Smooth muscle cell of bladder (primary cell): Measurements from ENCODE around the gene PPP2R5C. TPM values are rescaled to one million over a fixed set of nuclear protein-coding genes. Genes with fewer than 3 reads are reported as not detected.

ENCODE experiments used
- total RNA-seq: library from RNA; depleted of rRNA; stranded (reverse); fragments of >200 nt; gene quantifications from 2 replicates; pipeline ENCODE4 v1.2.3, GENCODE V29; 2014

The PPP2R5C gene
- 80.6 and 82.6 TPM in 2 replicates for total RNA-seq

DNA sequence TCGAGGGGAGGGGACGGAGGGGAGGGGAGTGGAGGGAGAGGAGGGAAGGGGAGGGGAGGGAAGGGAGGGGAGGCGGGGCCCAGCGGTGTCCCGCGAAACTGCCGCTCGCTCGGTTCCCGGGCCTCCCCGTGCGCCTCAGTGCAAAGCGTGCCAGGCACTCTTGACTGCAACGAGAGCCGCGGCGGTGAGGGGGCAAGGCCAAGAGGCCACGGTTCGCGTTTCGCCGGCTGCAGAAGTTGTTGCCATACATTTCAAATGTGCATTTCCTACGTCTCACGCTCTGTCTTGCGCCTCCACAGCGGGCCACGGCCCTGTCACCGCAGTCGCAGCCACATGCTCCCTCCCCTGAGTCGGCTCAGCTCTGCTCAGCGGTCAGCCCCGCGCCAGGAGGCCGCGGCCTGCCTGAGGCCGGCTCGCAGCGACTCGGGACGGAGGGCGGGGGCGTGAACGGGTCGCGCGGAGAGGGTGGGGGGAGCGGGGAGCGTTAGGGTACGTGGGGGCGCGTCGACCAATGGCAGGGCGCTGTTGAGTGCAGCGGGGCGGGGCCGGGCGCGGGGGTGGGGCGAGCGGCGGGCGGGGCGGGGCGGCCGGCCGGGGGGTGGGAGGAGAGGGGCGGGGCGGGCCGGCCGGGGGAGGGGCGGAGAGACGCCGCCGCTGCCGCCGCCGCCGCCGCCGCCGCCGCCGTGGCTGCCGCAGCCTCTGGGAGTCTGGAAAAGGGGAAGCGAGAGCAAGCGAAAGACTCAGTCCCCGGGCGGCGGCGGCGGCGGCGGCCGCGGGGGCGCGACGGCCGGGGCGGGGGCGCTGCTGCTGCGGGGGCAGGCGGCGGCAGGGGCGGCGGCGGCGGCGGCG lies at the start of gene PPP2R5C:
Gene PPP2R5C (plus strand): TSS at position 678 of the 849 bp plus-strand sequence. CDS start 185 bp downstream, outside the sequence.

DNA sequence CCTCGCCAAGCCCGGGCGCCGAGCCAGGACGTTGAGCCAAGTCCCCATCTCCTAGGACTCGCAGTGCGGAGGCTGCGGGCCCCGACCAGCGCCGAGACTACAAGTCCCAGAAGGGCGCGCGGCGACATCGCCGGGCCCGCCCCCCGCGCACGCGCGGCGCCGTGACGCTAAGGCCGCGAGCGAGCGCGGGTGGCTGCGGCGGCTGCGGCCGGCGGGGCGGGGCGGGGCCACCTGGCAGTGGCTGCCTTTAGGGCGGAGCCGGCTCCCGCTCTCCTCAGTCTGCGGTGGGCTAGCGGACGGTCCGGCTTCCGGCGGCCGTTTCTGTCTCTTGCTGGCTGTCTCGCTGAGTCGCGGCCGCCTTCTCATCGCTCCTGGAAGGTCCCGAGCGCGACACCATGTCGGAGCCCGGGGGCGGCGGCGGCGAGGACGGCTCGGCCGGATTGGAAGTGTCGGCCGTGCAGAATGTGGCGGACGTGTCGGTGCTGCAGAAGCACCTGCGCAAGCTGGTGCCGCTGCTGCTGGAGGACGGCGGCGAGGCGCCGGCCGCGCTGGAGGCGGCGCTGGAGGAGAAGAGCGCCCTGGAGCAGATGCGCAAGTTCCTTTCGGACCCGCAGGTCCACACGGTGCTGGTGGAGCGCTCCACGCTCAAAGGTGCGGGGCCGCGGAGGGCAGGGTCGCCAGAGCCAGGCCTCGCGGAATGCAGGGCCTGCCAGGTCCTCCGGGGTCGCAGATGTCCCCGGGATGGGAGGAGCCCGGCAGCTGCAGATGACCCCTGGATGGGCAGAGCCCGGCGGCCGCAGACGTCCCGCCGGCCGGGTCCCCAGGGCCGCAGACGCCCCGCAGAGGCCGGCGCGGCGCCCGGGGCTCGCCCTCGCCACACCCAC lies 203.0 kb downstream of the PPP2R5C start, which contains the start of gene DYNC1H1:
Gene DYNC1H1 (plus strand): TSS at position 277 of the 884 bp plus-strand sequence. CDS start 119 bp downstream, at position 396.

Other genes with a start within 250 kb of the PPP2R5C start
- under 0.01 and 0.09 TPM in 2 replicates for gene DIO3, start 200.2 kb upstream of the PPP2R5C start, total RNA-seq
- gene DYNC1H1, start 202.9 kb downstream of the PPP2R5C start, total RNA-seq = 254 and 343 TPM in 2 replicates